HG02588 (cell line): ENCODE results near the gene UNC79.
"Not testable (repeated sequence)": the region's sequence is repeated elsewhere in the genome, so short reads cannot be mapped to it uniquely, and the experiment has no call there.

ENCODE experiments used
- ATAC-seq: cut with Tn5 transposase; IDR thresholded peaks from one replicate; pipeline ENCODE4 v1.9.1; 2021; ENCODE audit warnings: mild to moderate bottlenecking, moderate library complexity; ENCODE audit not compliant: unreplicated experiment

UNC79 gene

GRCh38 chr14:93430315-93431035 is at the start of gene UNC79:
UNC79 (plus strand) TSS chr14:93430939; CDS start chr14:93431030, 91 bp downstream.
- ATAC-seq: no peak

- no peak for ATAC-seq
Observed at GRCh38 chr14:93381644-93382043, 49.1 kb upstream of the UNC79 start.

GRCh38 chr14:93384256-93384655 is 46.5 kb upstream of the UNC79 start:
- not testable (repeated sequence) for ATAC-seq

GRCh38 chr14:93395231-93395630 is 35.5 kb upstream of the UNC79 start:
- no peak for ATAC-seq

- ATAC-seq: no peak
Observed at GRCh38 chr14:93396456-93396855, 34.3 kb upstream of the UNC79 start.

- no peak for ATAC-seq
Observed at GRCh38 chr14:93398491-93398890, 32.2 kb upstream of the UNC79 start.

GRCh38 chr14:93402951-93403350 is 27.8 kb upstream of the UNC79 start:
- ATAC-seq: no peak

GRCh38 chr14:93410021-93410420 is 20.7 kb upstream of the UNC79 start:
- no peak for ATAC-seq

GRCh38 chr14:93410893-93411292 is 19.8 kb upstream of the UNC79 start:
- no peak for ATAC-seq

GRCh38 chr14:93425136-93425535 is 5.6 kb upstream of the UNC79 start:
- ATAC-seq: not testable (repeated sequence)

- no peak for ATAC-seq
Observed at GRCh38 chr14:93426750-93427149, 4.0 kb upstream of the UNC79 start.

- ATAC-seq: no peak
Observed at GRCh38 chr14:93431036-93431670, 414 bp downstream of the UNC79 start.

GRCh38 chr14:93454224-93454623 is 23.5 kb downstream of the UNC79 start:
- no peak for ATAC-seq

- no peak for ATAC-seq
Observed at GRCh38 chr14:93456356-93456755, 25.6 kb downstream of the UNC79 start.

GRCh38 chr14:93458234-93458633 is 27.5 kb downstream of the UNC79 start:
- ATAC-seq: no peak

- no peak for ATAC-seq
Observed at GRCh38 chr14:93462479-93462878, 31.7 kb downstream of the UNC79 start.

- no peak for ATAC-seq
Observed at GRCh38 chr14:93464271-93464670, 33.5 kb downstream of the UNC79 start.

GRCh38 chr14:93475471-93475870 is 44.7 kb downstream of the UNC79 start:
- no peak for ATAC-seq

GRCh38 chr14:93476305-93476704 is 45.6 kb downstream of the UNC79 start:
- no peak for ATAC-seq

- ATAC-seq: not testable (repeated sequence)
Observed at GRCh38 chr14:93479074-93479473, 48.3 kb downstream of the UNC79 start.

GRCh38 chr14:93480867-93481266 is 50.1 kb downstream of the UNC79 start:
- ATAC-seq: no peak

- ATAC-seq: no peak
Observed at GRCh38 chr14:93481758-93482157, 51.0 kb downstream of the UNC79 start.

- ATAC-seq: no peak
Observed at GRCh38 chr14:93490001-93490400, 59.3 kb downstream of the UNC79 start.
